GM18511 (cell line): Measurements from ENCODE around the gene PSMB5.

Experiments used
- ATAC-seq: cut with Tn5 transposase; IDR thresholded peaks from one replicate; pipeline ENCODE4 v1.9.1; 2021; ENCODE audit warnings: mild to moderate bottlenecking, moderate library complexity; ENCODE audit not compliant: unreplicated experiment

PSMB5 gene

DNA sequence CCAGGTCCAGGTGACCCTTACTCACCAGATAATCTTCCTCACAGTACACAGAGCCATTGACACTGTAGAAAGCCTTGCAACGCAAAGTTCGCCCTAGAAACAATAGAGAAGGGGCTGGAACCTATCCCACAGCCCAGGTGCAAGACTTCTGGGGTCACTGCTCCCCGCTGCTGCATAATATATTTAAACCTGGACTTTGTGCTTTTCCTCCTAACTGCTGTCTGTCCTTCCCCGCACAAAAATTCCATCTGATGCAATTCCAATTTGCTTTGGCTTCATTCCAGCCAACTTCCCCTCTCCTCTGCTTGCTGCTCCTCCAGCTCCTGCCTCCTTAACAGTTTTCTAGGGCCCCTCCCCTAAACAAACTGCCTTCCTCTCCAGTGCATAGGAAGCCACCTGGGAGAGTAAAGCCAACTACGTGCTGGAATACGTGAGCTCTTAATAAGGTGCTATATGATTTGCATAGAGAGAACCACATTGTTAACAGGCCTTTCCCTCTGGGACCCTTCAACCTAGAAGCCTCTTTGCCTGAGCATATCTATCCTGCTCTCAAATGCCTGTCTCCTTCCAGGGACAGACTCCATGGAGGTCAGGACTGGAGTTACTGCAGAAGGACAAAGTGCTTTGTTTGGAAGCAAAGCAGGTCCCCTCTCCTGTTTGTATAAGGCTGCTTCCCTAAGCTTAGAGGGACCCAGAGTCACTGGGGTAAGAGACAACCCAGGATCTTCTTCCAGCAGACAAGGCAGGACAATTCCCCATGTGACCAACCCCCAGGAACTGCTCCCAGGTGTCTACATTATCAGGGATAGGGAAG is 57.9 kb downstream of the PSMB5 start:
- no peak for ATAC-seq
